ENCODE results near the gene PAN2.

DNA sequence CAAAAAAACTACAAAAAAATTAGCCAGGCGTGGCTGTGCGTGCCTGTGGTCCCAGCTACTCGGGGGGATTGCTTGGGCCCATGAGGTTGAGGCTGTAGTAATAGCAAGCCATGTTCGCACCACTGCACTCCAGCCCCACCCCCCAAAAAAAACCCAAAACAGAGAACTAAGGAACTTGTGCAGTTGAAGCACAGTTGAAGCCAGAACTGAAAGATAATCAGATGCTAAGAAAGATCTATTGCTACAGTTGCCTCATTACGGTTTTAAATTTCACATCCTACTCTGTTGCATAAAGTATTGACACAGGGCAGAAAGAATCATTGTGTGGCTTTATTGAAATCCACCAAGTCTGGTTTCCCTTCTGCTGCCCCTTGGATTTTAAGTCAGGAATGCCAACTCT lies 37.5 kb downstream of the PAN2 start:
- TF ChIP-seq, protein P1, sequence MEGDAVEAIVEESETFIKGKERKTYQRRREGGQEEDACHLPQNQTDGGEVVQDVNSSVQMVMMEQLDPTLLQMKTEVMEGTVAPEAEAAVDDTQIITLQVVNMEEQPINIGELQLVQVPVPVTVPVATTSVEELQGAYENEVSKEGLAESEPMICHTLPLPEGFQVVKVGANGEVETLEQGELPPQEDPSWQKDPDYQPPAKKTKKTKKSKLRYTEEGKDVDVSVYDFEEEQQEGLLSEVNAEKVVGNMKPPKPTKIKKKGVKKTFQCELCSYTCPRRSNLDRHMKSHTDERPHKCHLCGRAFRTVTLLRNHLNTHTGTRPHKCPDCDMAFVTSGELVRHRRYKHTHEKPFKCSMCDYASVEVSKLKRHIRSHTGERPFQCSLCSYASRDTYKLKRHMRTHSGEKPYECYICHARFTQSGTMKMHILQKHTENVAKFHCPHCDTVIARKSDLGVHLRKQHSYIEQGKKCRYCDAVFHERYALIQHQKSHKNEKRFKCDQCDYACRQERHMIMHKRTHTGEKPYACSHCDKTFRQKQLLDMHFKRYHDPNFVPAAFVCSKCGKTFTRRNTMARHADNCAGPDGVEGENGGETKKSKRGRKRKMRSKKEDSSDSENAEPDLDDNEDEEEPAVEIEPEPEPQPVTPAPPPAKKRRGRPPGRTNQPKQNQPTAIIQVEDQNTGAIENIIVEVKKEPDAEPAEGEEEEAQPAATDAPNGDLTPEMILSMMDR (IDR thresholded peaks at IDR 0.05): no peak
- TF ChIP-seq POLR2A (IDR thresholded peaks at IDR 0.05): no peak

All from lower leg skin (tissue), 3 donors.